Cardiac muscle cell (in vitro differentiated cells and primary cell): ENCODE data around the gene CEP85L. TPM values are rescaled to one million over a fixed set of nuclear protein-coding genes. Genes with fewer than 3 reads are reported as not detected.
A peak's percentile ranks its signal among the peaks of the same experiment; 100 is the strongest.

Experiments used
- DNase-seq, 2 donors: peaks; one replicate each; pipeline versions ENCODE4 v3.0.0 to v3.0.0-alpha.2; 2010 to 2017; ENCODE audit warnings: low read depth in 1 of 2, low spot score in 1 of 2
- H3K27ac ChIP-seq: fragments of 200-600 bp; sonication (generic); 2 replicates; pipeline ENCODE4 v1.5.1; 2016
- H3K27me3 ChIP-seq: fragments of 200-600 bp; sonication (generic); 2 replicates; pipeline ENCODE4 v1.6.0; 2016; ENCODE audit warnings: control low read depth
- H3K36me3 ChIP-seq: fragments of 200-600 bp; sonication (generic); 2 replicates; pipeline ENCODE4 v1.5.1; 2016; ENCODE audit warnings: control low read depth
- H3K4me1 ChIP-seq: fragments of 200-600 bp; sonication (generic); 2 replicates; pipeline ENCODE4 v1.8.1; 2017; ENCODE audit warnings: low read depth, mild to moderate bottlenecking, mixed run types
- H3K4me3 ChIP-seq: fragments of 200-600 bp; sonication (generic); 2 replicates; pipeline ENCODE4 v1.5.1; 2016; ENCODE audit warnings: mild to moderate bottlenecking
- H3K9me3 ChIP-seq: fragments of 200-600 bp; sonication (generic); 2 replicates; pipeline ENCODE4 v1.5.1; 2017; ENCODE audit warnings: low read depth, mild to moderate bottlenecking, control low read depth
- CTCF ChIP-seq: IDR thresholded peaks from 2 replicates; pipeline ENCODE4 v1.5.1; 2012; ENCODE audit warnings: low read depth, mild to moderate bottlenecking, low read length
- polyA plus RNA-seq: library from polyadenylated mRNA; unstranded; fragments of >200 nt; fragmentation: Nextera tagmentation; extraction: Ambion mirVana; gene quantifications from 2 replicates; pipeline ENCODE4 v1.2.1, GENCODE V29; 2016
- total RNA-seq: library from RNA; depleted of rRNA; stranded (reverse); fragments of >200 nt; gene quantifications from 2 replicates; pipeline ENCODE4 v1.2.3, GENCODE V29; 2016

Gene CEP85L
- total and polyA plus RNA-seq, 2 experiments from 2014 or later: 7.9 to 20.0 TPM

GRCh38 chr6:118514689-118515088, 136.7 kb downstream of the CEP85L start:
- Histone ChIP-seq H3K36me3 (no peaks in the 10 kb centered on the region), H3K27ac (peak overlapping the region; percentile 54), H3K9me3 (no peaks in the 10 kb centered on the region), H3K27me3 (no peaks in the 10 kb centered on the region), H3K4me3 (no peak overlapping the region), H3K4me1 (peaks cover 25% of the 10 kb centered on the region)
- no peak for DNase-seq
- TF ChIP-seq CTCF: no peak

GRCh38 chr6:118511930-118512715, 139.3 kb downstream of the CEP85L start:
- H3K4me3 ChIP-seq: no peak overlapping the region
- no peaks in the 10 kb centered on the region for H3K27me3 ChIP-seq
- H3K36me3 ChIP-seq: no peaks in the 10 kb centered on the region
- no peak for TF ChIP-seq CTCF
- H3K27ac ChIP-seq: peak overlapping the region; percentile 13
- H3K9me3 ChIP-seq: no peaks in the 10 kb centered on the region
- peaks cover 25% of the 10 kb centered on the region for H3K4me1 ChIP-seq
- DNase-seq: no peak

GRCh38 chr6:118509009-118509617, 142.3 kb downstream of the CEP85L start:
- TF ChIP-seq CTCF: peak; percentile 72
- Histone ChIP-seq H3K27ac (no peak overlapping the region), H3K4me1 (peaks cover 14% of the 10 kb centered on the region), H3K36me3 (no peaks in the 10 kb centered on the region), H3K9me3 (no peaks in the 10 kb centered on the region), H3K4me3 (no peak overlapping the region), H3K27me3 (no peaks in the 10 kb centered on the region)
- peak; percentile 23 to 57 for DNase-seq

- H3K27ac ChIP-seq: no peak overlapping the region
- no peaks in the 10 kb centered on the region for H3K9me3 ChIP-seq
- no peaks in the 10 kb centered on the region for H3K27me3 ChIP-seq
- no peak for DNase-seq
- H3K4me1 ChIP-seq: peaks cover 12% of the 10 kb centered on the region
- no peak for TF ChIP-seq CTCF
- no peak overlapping the region for H3K4me3 ChIP-seq
- no peaks in the 10 kb centered on the region for H3K36me3 ChIP-seq
These were observed 143.8 kb downstream of the CEP85L start for GRCh38 chr6:118507636-118508035.

GRCh38 chr6:118506071-118506638, 145.2 kb downstream of the CEP85L start:
- no peak overlapping the region for H3K27ac ChIP-seq
- H3K27me3 ChIP-seq: no peaks in the 10 kb centered on the region
- TF ChIP-seq CTCF: no peak
- H3K9me3 ChIP-seq: no peaks in the 10 kb centered on the region
- no peak overlapping the region for H3K4me3 ChIP-seq
- no peaks in the 10 kb centered on the region for H3K4me1 ChIP-seq
- H3K36me3 ChIP-seq: no peaks in the 10 kb centered on the region
- DNase-seq: no peak
